ENCODE measurements around the gene SRSF11.

DNA sequence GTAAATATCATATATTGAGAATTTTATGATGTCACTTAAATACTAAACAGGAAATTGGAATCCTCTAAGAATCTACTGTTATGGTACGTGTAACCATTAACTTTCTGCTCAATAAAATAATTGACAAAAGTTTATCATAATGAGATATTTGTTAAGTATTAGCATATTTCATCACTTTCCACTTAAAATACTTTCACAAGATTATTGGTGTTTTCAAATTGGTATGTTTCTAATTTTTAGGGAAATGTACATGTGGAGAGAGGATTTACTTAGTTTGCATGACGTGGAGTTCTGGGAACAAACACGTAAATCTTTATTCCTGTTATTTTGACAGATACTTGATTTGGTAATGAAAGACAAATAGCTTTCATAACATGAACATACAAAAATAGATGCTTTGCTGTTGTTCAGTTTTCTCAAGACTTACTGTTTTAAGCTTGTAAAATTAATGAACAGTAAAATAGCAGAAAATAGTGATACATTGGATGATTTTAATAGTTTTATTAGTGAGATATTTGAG is 1.6 kb downstream of the SRSF11 start:
- TF ChIP-seq CTCF (IDR thresholded peaks at IDR 0.05) = no peak
- TF ChIP-seq EP300 (IDR thresholded peaks at IDR 0.05) = no peak

Measured in sigmoid colon (tissue), 4 donors.